HG03064 (cell line): ENCODE results near the gene TRIM50.
"Not testable (repeated sequence)": the region's sequence is repeated elsewhere in the genome, so short reads cannot be mapped to it uniquely, and the experiment has no call there.

Experiments
- ATAC-seq: cut with Tn5 transposase; IDR thresholded peaks from one replicate; pipeline ENCODE4 v1.9.1; 2021; ENCODE audit warnings: low read depth; ENCODE audit not compliant: unreplicated experiment

Gene TRIM50

DNA sequence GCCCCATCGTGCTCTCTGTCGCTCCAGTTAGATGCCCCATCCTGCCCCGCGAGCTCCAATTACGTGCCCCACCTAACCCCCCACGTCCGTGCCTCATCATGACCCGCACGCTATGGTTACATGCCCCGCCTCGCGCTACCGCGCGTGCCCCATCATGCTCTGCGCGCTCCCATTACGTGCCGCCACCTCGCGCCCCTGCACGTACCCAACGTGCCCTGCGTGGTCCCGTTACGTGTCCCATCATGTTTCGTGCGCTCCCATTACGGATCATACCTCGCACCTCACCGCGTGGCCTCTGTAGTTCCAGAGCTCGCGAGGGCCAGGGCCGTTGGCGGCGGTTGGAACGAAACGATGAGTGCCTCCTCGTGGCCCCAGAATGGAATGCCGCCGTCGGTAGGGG, at the start of gene TRIM50, which contains the start of gene FKBP6:
TRIM50 (minus strand) TSS at position 161 of the 400 bp plus-strand sequence. CDS start 3,295 bp downstream, outside the sequence.
FKBP6 (plus strand) TSS at position 240 of the 400 bp plus-strand sequence. CDS start 268 bp downstream, outside the sequence.
- not testable (repeated sequence) for ATAC-seq

- ATAC-seq: no peak
Observed at GRCh38 chr7:73376671-73377412, 49.0 kb upstream of the TRIM50 start.

GRCh38 chr7:73376262-73376661, 48.4 kb upstream of the TRIM50 start:
- not testable (repeated sequence) for ATAC-seq

- ATAC-seq: no peak
Observed at GRCh38 chr7:73373741-73374140, 45.9 kb upstream of the TRIM50 start.

DNA sequence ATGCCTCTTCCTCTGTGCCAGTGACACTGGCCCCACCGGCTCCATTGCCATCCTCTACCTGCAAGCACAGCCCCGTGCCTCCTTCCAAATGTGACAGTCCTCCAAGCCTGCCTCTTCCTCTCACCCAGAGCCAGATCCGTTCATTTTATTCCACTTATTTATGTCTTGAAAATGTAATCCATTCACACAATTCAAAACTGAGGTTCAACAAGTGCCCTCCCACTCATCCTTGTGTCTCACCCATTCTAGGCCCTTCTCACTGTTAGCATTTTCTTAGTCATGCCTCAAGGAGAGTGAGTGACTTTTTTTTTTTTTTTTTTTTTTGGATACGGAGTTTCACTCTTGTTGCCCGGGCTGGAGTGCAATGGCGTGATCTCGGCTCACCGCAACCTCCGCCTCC, 41.7 kb upstream of the TRIM50 start:
- ATAC-seq: no peak

GRCh38 chr7:73369009-73369408, 41.1 kb upstream of the TRIM50 start:
- no peak for ATAC-seq

- no peak for ATAC-seq
Observed at GRCh38 chr7:73366990-73367389, 39.1 kb upstream of the TRIM50 start.

GRCh38 chr7:73366127-73366526, 38.2 kb upstream of the TRIM50 start:
- ATAC-seq: no peak

DNA sequence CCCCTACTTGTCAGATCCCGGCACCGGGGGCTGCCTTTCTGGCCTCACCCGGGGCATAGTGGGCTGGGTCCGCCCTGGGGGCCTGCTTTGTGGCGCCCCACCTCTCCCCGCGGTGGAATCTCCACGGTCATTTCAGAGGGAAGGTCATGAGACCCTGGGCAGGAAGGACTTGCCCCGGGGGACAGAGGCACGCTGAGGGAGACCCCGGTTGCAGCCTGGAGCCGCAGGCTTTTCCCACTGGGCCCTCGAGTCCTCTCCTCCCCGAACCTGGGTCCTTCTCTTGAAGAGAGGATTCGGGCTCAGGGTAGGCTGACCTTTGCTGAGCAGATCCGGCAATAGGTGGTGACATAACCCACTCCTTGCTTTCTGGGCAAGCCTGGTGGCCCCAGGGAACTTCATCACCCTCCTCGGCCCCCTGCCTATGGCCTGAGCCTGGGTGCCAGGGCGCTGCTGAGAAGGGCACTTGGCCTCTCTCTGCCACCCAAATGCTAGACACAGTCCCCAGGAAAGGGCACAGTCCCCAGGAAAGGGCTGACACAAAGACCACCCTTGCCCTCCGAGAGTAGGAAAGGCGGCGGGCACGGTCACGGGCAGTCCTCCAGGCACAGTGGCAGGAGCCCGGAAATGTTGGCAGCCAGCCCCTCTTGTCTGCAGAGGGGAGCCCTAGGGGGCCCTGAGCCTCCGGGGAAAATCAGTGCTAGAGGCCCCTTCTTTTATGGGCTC, 36.3 kb upstream of the TRIM50 start:
- ATAC-seq: no peak

DNA sequence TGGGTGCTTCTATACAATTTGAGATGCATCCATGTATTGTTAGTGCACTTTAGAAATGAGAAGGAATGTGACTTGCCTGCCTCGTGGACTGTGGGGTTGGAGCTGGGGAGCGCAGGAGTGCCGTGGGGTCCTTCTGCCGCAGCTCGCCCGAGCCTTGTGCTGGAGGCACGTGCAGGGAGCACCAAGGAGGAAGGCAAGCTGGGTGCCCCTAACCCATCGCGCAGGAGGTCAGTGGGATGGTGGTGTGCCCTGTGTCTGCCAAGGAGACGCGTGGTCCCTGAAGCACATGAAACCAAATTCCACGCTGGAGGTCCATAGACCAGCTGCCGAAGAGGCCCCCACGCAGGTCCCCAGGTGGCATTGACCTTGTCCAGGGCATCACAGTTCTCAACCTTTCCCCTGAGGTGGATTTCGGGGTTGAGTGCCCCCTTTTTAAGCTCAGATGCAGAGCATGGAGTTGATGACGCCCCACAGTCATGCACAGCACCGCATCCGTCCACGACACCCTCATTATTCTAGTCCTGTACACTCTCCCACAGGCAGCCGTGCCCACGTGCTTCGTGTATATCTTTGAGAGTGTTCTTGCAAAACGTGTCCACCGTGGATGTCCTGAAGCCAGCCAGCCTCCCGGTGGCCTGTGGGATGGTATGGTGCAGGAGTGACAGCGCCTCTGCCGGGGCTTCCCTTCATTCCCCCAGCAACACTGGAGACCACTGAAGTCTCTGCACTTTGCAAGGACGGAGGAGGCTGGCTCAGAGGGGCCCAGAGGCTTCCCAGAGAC, 35.5 kb upstream of the TRIM50 start:
- no peak for ATAC-seq

DNA sequence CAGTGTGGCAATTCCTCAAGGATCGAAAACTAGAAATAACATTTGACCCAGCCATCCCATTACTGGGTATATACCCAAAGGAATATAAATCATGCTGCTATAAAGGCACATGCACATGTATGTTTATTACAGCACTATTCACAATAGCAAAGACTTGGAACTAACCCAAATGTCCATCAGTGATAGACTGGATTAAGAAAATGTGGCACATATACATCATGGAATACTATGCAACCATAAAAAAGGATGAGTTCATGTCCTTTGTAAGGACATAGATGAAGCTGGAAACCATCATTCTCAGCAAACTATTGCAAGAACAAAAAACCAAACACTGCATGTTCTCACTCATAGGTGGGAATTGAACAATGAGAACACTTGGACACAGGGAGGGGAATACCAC, 32.7 kb upstream of the TRIM50 start:
- not testable (repeated sequence) for ATAC-seq

DNA sequence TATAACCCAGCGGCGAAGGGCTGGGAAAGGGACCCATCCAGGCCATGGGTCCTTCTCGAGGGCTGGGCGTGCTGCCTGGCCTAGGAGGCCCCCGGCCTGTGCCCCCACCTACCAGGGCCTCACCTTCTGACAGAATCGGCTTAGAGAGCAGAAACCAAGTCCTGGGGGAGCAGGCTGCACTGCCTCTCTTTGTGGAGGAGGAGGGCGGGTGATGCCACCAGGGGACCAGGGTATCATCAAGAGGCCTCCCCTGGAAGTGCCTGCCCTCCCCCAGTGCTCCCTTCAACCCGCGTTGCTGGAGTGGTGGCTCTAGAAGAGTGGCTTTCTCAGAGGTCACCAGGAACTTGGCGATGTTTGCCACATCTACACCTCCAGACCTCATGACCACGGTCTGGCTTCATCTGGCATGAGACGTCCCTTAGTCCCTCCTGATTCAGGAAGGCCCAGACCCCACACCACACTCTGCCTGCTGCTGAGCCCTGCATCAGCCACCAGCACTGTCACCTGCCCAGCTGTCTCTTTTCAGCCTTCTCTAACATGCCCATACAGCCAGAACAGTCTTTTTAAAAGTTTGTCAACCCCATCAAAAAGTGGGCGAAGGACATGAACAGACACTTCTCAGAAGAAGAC, 32.0 kb upstream of the TRIM50 start:
- no peak for ATAC-seq

DNA sequence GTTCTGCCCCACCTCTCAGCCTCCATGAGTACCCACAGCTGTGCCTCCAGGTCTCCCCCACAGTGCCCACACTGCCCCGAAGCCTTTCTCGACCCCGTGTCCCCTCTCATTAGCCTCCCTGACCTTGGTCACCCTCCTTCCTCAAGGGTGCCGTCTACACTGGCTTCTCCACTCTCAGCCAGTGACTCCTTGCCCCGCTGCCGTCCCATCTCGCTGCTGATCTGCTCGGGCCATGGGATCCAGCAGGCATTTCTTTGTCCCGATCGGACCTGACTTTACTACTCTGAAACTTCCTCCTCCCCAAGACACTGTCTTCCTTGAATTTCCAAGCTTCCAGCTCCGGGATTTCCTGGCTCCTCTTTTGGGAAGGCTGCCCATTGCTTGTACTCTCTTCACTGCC, 31.4 kb upstream of the TRIM50 start:
- ATAC-seq: no peak

DNA sequence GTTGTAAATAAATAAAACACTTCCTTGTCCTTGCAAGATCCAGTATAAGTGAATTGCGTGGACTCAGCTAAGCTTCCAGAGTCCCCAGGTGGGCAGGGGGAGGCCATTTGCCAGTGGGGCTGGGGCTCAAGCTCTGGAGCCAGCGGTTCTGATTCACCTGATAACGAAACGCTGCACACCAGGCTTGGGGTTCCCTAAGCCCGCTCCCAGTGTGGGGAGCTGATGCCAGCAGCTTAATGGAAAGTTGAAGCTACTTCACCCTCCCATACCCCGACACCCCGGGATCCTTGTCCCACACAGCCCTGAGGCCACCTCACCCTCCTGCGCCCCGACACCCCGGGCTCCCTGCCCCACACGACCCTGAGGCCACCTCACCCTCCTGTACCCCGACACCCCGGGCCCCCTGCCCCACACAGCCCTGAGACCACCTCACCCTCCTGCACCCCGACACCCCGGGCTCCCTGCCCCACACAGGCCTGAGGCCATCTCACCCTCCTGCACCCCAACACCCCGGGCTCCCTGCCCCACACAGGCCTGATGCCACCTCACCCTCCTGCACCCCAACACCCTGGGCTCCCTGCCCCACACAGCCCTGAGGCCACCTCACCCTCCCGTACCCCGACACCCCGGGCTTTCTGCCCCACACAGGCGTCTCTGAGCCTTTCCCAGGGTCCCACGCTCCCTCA, 30.9 kb upstream of the TRIM50 start:
- no peak for ATAC-seq

DNA sequence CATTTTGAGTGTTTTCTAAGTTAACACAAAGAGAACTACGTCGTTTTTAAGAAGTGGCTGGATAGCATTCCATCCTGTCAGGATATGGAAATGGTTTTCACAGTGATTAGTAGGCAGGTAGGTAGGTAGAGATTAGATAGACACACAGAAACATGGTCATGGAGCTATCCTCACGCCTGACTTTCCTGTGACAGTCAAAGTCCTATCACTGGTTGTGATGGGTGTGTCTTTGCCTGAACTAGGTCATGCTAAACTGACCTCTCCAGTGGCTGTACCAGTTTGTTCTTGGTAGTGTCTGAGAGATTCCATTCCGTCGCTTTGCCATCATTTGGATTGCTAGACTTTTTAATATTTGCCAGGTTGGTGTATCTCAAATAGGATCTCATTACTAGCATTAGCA, 28.3 kb upstream of the TRIM50 start:
- no peak for ATAC-seq

DNA sequence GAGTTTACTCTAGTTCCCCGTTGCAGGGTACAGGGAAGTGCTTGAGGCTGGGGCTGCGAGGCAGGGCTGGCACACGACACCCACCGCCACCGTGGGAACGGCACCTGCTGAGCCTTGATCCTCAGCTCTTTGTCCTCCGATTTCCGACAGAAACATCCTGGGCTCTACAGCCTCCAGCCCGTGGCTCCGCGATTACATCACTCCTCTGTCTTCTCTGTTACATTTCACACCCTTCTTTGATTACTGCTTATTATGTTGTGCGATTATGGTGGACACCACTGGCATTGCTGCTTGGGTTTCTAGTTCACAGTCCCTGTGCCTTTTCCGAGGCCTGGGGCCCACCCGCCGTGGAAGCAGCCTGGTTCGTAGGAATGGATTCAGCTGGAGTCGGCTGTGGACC, 26.9 kb upstream of the TRIM50 start:
- no peak for ATAC-seq

GRCh38 chr7:73354196-73354595, 26.3 kb upstream of the TRIM50 start:
- no peak for ATAC-seq

DNA sequence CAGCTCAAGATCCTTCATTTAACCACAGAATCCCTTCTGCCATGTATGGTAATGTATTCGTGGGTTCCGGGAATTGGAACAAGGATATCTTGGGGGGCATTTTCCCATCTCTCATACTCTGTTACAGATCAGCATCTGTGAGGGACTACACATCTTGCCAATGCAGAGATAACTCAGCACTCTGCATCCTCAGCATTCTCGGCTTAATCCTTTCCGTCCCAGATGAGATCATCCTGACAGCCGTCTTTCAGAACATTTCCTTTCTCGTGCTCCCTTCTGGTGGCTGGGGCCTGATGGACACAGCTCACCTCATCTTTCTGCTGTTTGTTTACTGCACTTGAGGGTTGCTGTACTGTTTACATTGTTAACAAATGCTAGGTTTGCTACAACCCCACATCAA, 25.4 kb upstream of the TRIM50 start:
- no peak for ATAC-seq

DNA sequence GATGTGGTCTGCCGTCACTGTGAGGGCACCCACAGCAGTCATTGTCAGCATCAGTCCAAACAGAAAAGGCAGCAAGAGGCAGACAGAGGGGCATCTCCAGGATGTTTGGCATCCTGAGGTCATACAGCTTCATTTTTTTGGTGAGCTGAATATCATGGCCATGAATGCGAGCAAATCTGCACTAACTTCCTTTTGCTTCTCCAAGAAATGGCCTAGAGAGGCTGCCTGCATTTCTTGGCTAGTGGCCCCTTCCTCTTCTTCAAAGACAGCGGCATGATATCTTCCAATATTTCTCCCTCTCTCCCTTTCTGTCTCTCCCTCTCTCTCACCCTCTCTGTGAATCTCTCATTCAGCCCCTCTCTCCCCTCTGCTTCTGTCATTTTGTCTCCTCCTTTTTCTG, 24.9 kb upstream of the TRIM50 start:
- no peak for ATAC-seq
